Transverse colon (tissue), 4 donors: ENCODE data around the gene TMEM192. TPM values are rescaled to one million over a fixed set of nuclear protein-coding genes. Genes with fewer than 3 reads are reported as not detected.
"Not testable (repeated sequence)": the region's sequence is repeated elsewhere in the genome, so short reads cannot be mapped to it uniquely, and the experiment has no call there.

Source experiments
- DNase-seq: peaks from one replicate; pipeline ENCODE4 v3.0.0-alpha.2; 2019
- H3K27ac ChIP-seq, 4 donors: fragments of 200-600 bp; sonication (generic); 2 replicates each; pipeline ENCODE4 v1.5.1; 2016 to 2018; ENCODE audit warnings: inconsistent platforms in 4 of 4
- H3K27me3 ChIP-seq: fragments of 200-600 bp; sonication (generic); 2 replicates; pipeline ENCODE4 v1.5.1; 2017; ENCODE audit warnings: inconsistent platforms
- H3K36me3 ChIP-seq, 4 donors: fragments of 200-600 bp; sonication (generic); 2 replicates each; pipeline ENCODE4 v1.5.1; 2017 to 2019; ENCODE audit warnings: inconsistent platforms in 4 of 4
- H3K4me1 ChIP-seq, 4 donors: fragments of 200-600 bp; sonication (generic); 2 replicates each; pipeline ENCODE4 v1.5.1; 2017 to 2020; ENCODE audit warnings: inconsistent platforms in 4 of 4
- H3K4me3 ChIP-seq, 4 donors: fragments of 200-600 bp; sonication (generic); 1 replicate in 1 of 4; 2 replicates in 3 of 4; pipeline versions ENCODE4 v1.5.1 to v1.6.1; 2017 to 2019; ENCODE audit warnings: inconsistent platforms in 4 of 4
- H3K9me3 ChIP-seq, 2 donors: fragments of 200-600 bp; sonication (generic); 2 replicates each; pipeline ENCODE4 v1.5.1; 2017 to 2019; ENCODE audit warnings: inconsistent platforms in 2 of 2
- EP300 ChIP-seq: sonication (generic); formaldehyde crosslinking; IDR thresholded peaks from one replicate; pipeline ENCODE4 v1.6.1; 2017; ENCODE audit warnings: antibody characterized with exemption, low read depth
- POLR2A ChIP-seq: fragments of 450-650 bp; IDR thresholded peaks from one replicate; pipeline ENCODE4 v1.6.1; 2016; ENCODE audit warnings: antibody characterized with exemption, mild to moderate bottlenecking, moderate library complexity
- POLR2AphosphoS5 ChIP-seq, 3 donors: sonication (generic); formaldehyde crosslinking; IDR thresholded peaks; one replicate each; pipeline ENCODE4 v1.6.1; 2016; ENCODE audit warnings: antibody characterized with exemption in 3 of 3
- WGBS, 2 donors: methylation state at CpG; one replicate each; pipeline ENCODE4 v1.1.5; 2018; ENCODE audit warnings: low coverage in 1 of 2; 5-methylcytosine and 5-hydroxymethylcytosine counted together
- in situ Hi-C, 4 donors: fragments of 200-750 bp; cut with MboI; loops; one replicate each; pipeline versions ENCODE4 v1.15.0 to v1.15.1; 2017; ENCODE audit warnings: low sequenced_read_pairs in 3 of 4, low pct_ligation_motif_present in 1 of 4, low pct_unique_long_range_greater_than_20kb in 1 of 4
- intact Hi-C: fragments of 100-400 bp; cut with DNase I; formaldehyde crosslinking; loops from one replicate; pipeline ENCODE4 v1.15.1; 2023; ENCODE audit warnings: low total_unique reads
- total RNA-seq, 4 donors: library from RNA; depleted of rRNA; stranded (reverse); fragments of >200 nt; gene quantifications; one replicate each; pipeline ENCODE4 v1.1.0, GENCODE V29; 2016
- TF ChIP-seq, protein P1 (sequence below), 5 experiments: fragments of 200-600 bp in 3 of 5; fragments of 450-650 bp in 2 of 5; sonication (generic) in 3 of 5; IDR thresholded peaks; 1 replicate in 2 of 5; 2 replicates in 3 of 5; pipeline ENCODE4 v1.5.1; 2016 to 2017; ENCODE audit warnings: antibody characterized with exemption in 5 of 5, inconsistent platforms in 3 of 5, mild to moderate bottlenecking in 2 of 5, moderate library complexity in 1 of 5

TMEM192 gene
- total RNA-seq, 4 donors from 2014 or later = 2.4 to 20.3 (median 12.4) TPM

GRCh38 chr4:165052627-165053026 is 60.0 kb downstream of the TMEM192 start:
- H3K27ac ChIP-seq = no peak overlapping the region
- TF ChIP-seq POLR2A = no peak
- TF ChIP-seq EP300 = no peak
- TF ChIP-seq, protein P1, sequence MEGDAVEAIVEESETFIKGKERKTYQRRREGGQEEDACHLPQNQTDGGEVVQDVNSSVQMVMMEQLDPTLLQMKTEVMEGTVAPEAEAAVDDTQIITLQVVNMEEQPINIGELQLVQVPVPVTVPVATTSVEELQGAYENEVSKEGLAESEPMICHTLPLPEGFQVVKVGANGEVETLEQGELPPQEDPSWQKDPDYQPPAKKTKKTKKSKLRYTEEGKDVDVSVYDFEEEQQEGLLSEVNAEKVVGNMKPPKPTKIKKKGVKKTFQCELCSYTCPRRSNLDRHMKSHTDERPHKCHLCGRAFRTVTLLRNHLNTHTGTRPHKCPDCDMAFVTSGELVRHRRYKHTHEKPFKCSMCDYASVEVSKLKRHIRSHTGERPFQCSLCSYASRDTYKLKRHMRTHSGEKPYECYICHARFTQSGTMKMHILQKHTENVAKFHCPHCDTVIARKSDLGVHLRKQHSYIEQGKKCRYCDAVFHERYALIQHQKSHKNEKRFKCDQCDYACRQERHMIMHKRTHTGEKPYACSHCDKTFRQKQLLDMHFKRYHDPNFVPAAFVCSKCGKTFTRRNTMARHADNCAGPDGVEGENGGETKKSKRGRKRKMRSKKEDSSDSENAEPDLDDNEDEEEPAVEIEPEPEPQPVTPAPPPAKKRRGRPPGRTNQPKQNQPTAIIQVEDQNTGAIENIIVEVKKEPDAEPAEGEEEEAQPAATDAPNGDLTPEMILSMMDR (IDR thresholded peaks at IDR 0.05) = no peak
- TF ChIP-seq POLR2AphosphoS5 (IDR thresholded peaks at IDR 0.05) = no peak
- in situ Hi-C loops (no loop called here), intact Hi-C loops (no loop called here)
- no peak for DNase-seq
- H3K9me3 ChIP-seq = no peaks in the 10 kb centered on the region
- WGBS, 2 donors = 58 to 81% methylated on average over 2 to 3 of the region's 3 CpGs
- H3K4me1 ChIP-seq = no peaks in the 10 kb centered on the region
- H3K36me3 ChIP-seq = no peaks in the 10 kb centered on the region
- H3K27me3 ChIP-seq = no peaks in the 10 kb centered on the region
- no peak overlapping the region for H3K4me3 ChIP-seq

- intact Hi-C loops = no loop called here
- Histone ChIP-seq H3K27ac (no peak overlapping the region), H3K4me3 (no peak overlapping the region), H3K36me3 (no peaks in the 10 kb centered on the region), H3K27me3 (no peaks in the 10 kb centered on the region), H3K9me3 (no peaks in the 10 kb centered on the region), H3K4me1 (no peaks in the 10 kb centered on the region)
- TF ChIP-seq POLR2AphosphoS5 (IDR thresholded peaks at IDR 0.05) (no peak), EP300 (no peak), POLR2A (no peak)
- TF ChIP-seq, protein P1 (IDR thresholded peaks at IDR 0.05) = no peak
- 85 to 87% methylated on average over 5 of the region's 5 CpGs for WGBS, 2 donors
- DNase-seq = no peak
- in situ Hi-C loops = no loop called here
Measured at GRCh38 chr4:165048170-165048569, 64.5 kb downstream of the TMEM192 start.

- intact Hi-C loops = no loop called here
- no peak within 1 kb of the TSS for H3K4me3 ChIP-seq
- H3K36me3 ChIP-seq = no peaks in the 10 kb centered on the region
- H3K27me3 ChIP-seq = no peaks in the 10 kb centered on the region
- H3K4me1 ChIP-seq = no peaks in the 10 kb centered on the region
- H3K9me3 ChIP-seq = no peaks in the 10 kb centered on the region
- no peak for DNase-seq
- H3K27ac ChIP-seq = no peak within 1 kb of the TSS
- WGBS, 2 donors = 87 to 94% methylated on average over 10 to 39 of the region's 41 CpGs
- in situ Hi-C loops = no loop called here
- TF ChIP-seq, protein P1 (IDR thresholded peaks at IDR 0.05) = no peak
- TF ChIP-seq POLR2AphosphoS5 (IDR thresholded peaks at IDR 0.05) = no peak
- TF ChIP-seq POLR2A = no peak
- TF ChIP-seq EP300 = no peak
Measured at GRCh38 chr4:165031436-165032211, 81.0 kb downstream of the TMEM192 start, which contains the start of gene TRIM60. TRIM60 (plus strand) TSS chr4:165031999; CDS start chr4:165040073, 8,074 bp downstream.

DNA sequence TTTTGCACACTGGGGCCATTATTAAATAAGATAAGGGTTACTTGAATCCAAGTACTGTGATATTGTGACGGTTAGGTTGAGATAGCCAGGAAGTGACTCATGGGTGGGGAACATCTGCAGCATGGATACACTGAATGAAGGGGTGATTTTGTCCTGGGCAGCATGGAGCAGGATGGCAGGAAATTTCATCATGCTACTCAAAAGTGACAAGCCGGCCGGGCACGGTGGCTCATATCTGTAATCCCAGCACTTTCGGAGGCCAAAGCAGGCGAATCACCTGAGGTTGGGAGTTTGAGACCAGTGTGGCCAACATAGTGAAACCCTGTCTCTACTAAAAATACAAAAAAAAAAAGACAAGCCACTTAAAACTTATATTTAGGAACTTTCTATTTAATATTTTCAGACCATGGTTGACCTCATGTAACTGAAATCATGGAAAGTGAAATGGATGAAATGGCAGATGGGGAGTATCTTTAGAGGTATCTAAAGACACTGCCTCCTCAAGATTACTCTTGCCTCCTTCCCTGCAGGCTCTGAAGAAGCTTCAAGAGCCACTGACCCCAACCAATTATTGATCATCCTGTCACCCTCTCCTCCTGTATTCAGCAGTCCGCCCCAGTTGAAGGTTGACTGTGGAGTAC is 84.8 kb downstream of the TMEM192 start:
- WGBS, 2 donors = 86 to 89% methylated on average over 6 to 7 of the region's 7 CpGs
- in situ Hi-C loops = no loop called here
- H3K4me1 ChIP-seq = no peaks in the 10 kb centered on the region
- no peak overlapping the region for H3K27ac ChIP-seq
- H3K9me3 ChIP-seq = no peaks in the 10 kb centered on the region
- no peaks in the 10 kb centered on the region for H3K27me3 ChIP-seq
- H3K36me3 ChIP-seq = no peaks in the 10 kb centered on the region
- no peak for DNase-seq
- intact Hi-C loops = no loop called here
- no peak for TF ChIP-seq POLR2A
- TF ChIP-seq, protein P1 (IDR thresholded peaks at IDR 0.05) = no peak
- TF ChIP-seq POLR2AphosphoS5 (IDR thresholded peaks at IDR 0.05) = no peak
- TF ChIP-seq EP300 = no peak
- no peak overlapping the region for H3K4me3 ChIP-seq

- H3K4me1 ChIP-seq, in situ Hi-C loops, H3K9me3 ChIP-seq, H3K36me3 ChIP-seq, H3K27ac ChIP-seq, H3K27me3 ChIP-seq, H3K4me3 ChIP-seq, intact Hi-C loops, DNase-seq: not testable (repeated sequence)
- WGBS, 2 donors = 89 to 92% methylated on average over 8 of the region's 8 CpGs
Measured at GRCh38 chr4:165025782-165026181, 86.9 kb downstream of the TMEM192 start.
